ENCODE data around the gene RASAL1. TPM values are rescaled to one million over a fixed set of nuclear protein-coding genes. Genes with fewer than 3 reads are reported as not detected.

Gene RASAL1
- total RNA-seq, 1 donor from 2014 or later = 1.4 TPM

GRCh38 chr12:113071135-113072112 is 64.1 kb downstream of the RASAL1 start:
- peaks cover 22% of the 10 kb centered on the region for H3K27me3 ChIP-seq
- no peaks in the 10 kb centered on the region for H3K79me2 ChIP-seq (ENCODE audit: low read depth)
- peaks cover 45% of the 10 kb centered on the region for H4K20me1 ChIP-seq (ENCODE audit: low read depth)
- H3K36me3 ChIP-seq = no peaks in the 10 kb centered on the region
- Mint-ChIP-seq H3K27me3 (ENCODE audit: insufficient read depth, low read depth) (peaks cover 19% of the 10 kb centered on the region), H3K4me1 (peaks cover 19% of the 10 kb centered on the region), H3K36me3 (no peaks in the 10 kb centered on the region), H3K4me3 (no peak overlapping the region), H3K9me3 (no peaks in the 10 kb centered on the region), H3K27ac (peak overlapping the region; percentile 22)
- H3K9me3 ChIP-seq (ENCODE audit: low read depth) = no peaks in the 10 kb centered on the region
- peaks cover 8% of the 10 kb centered on the region for H3K4me1 ChIP-seq
- peak; percentile 18 for DNase-seq (ENCODE audit: low spot score)
- H3K4me3 ChIP-seq = no peak overlapping the region
- no peak overlapping the region for H3K4me2 ChIP-seq
- no peaks in the 10 kb centered on the region for H3F3A ChIP-seq (ENCODE audit: low read depth)
- no peak overlapping the region for H3K9ac ChIP-seq
- TF ChIP-seq EZH2phosphoT487 (IDR thresholded peaks at IDR 0.05) = no peak
- no peak for TF ChIP-seq CTCF (IDR thresholded peaks at IDR 0.05)
- TF ChIP-seq EZH2 (IDR thresholded peaks at IDR 0.05) = no peak
- no peak overlapping the region for H2AFZ ChIP-seq (replicated peaks)
- no peak overlapping the region for H3K27ac ChIP-seq

GRCh38 chr12:113070117-113070906 is 65.2 kb downstream of the RASAL1 start:
- no peak overlapping the region for H3K27ac Mint-ChIP-seq
- Histone ChIP-seq H3K79me2 (ENCODE audit: low read depth) (no peaks in the 10 kb centered on the region), H3K9ac (no peak overlapping the region), H3K36me3 (no peaks in the 10 kb centered on the region), H3K4me1 (peaks cover 8% of the 10 kb centered on the region), H3F3A (ENCODE audit: low read depth) (no peaks in the 10 kb centered on the region), H2AFZ (replicated peaks) (no peak overlapping the region), H3K27me3 (peaks cover 11% of the 10 kb centered on the region), H3K9me3 (ENCODE audit: low read depth) (no peaks in the 10 kb centered on the region), H3K4me3 (no peak overlapping the region), H3K27ac (no peak overlapping the region), H4K20me1 (ENCODE audit: low read depth) (peaks cover 46% of the 10 kb centered on the region), H3K4me2 (no peak overlapping the region)
- no peaks in the 10 kb centered on the region for H3K36me3 Mint-ChIP-seq
- H3K9me3 Mint-ChIP-seq = no peaks in the 10 kb centered on the region
- peaks cover 15% of the 10 kb centered on the region for H3K4me1 Mint-ChIP-seq
- TF ChIP-seq EZH2phosphoT487 (IDR thresholded peaks at IDR 0.05) (no peak), CTCF (IDR thresholded peaks at IDR 0.05) (no peak), EZH2 (IDR thresholded peaks at IDR 0.05) (no peak)
- no peak for DNase-seq (ENCODE audit: low spot score)
- peaks cover 9% of the 10 kb centered on the region for H3K27me3 Mint-ChIP-seq (ENCODE audit: insufficient read depth, low read depth)
- no peak overlapping the region for H3K4me3 Mint-ChIP-seq

GRCh38 chr12:113069751-113070116 is 65.8 kb downstream of the RASAL1 start:
- no peak for DNase-seq (ENCODE audit: low spot score)
- no peaks in the 10 kb centered on the region for H3K79me2 ChIP-seq (ENCODE audit: low read depth)
- Mint-ChIP-seq H3K27me3 (ENCODE audit: insufficient read depth, low read depth) (peaks cover 8% of the 10 kb centered on the region), H3K4me1 (peaks cover 16% of the 10 kb centered on the region), H3K36me3 (no peaks in the 10 kb centered on the region), H3K27ac (no peak overlapping the region), H3K9me3 (no peaks in the 10 kb centered on the region), H3K4me3 (no peak overlapping the region)
- H3K9ac ChIP-seq = no peak overlapping the region
- H3K9me3 ChIP-seq (ENCODE audit: low read depth) = no peaks in the 10 kb centered on the region
- H3F3A ChIP-seq (ENCODE audit: low read depth) = no peaks in the 10 kb centered on the region
- H3K36me3 ChIP-seq = no peaks in the 10 kb centered on the region
- H3K4me2 ChIP-seq = no peak overlapping the region
- peaks cover 8% of the 10 kb centered on the region for H3K4me1 ChIP-seq
- peaks cover 10% of the 10 kb centered on the region for H3K27me3 ChIP-seq
- TF ChIP-seq EZH2 (IDR thresholded peaks at IDR 0.05) = no peak
- no peak for TF ChIP-seq EZH2phosphoT487 (IDR thresholded peaks at IDR 0.05)
- TF ChIP-seq CTCF (IDR thresholded peaks at IDR 0.05) = no peak
- no peak overlapping the region for H3K4me3 ChIP-seq
- no peak overlapping the region for H2AFZ ChIP-seq (replicated peaks)
- peaks cover 50% of the 10 kb centered on the region for H4K20me1 ChIP-seq (ENCODE audit: low read depth)
- H3K27ac ChIP-seq = no peak overlapping the region
